Endothelial cell of umbilical vein (primary cell): ENCODE data around the gene SLC25A21. TPM values are rescaled to one million over a fixed set of nuclear protein-coding genes. Genes with fewer than 3 reads are reported as not detected.

Experiments used
- BruUV-seq: library from RNA; stranded (reverse); fragments of 400-500 nt; replicated peaks from 2 replicates; lab custom pipeline; 2021; lab: Mats Ljungman, UMichigan
- CTCF ChIA-PET: fragments of 300-600, 350-600 bp; sonication (Branson Sonifier 250); formaldehyde crosslinking; loops from one replicate; lab custom pipeline; 2021; ENCODE audit warnings: antibody characterized with exemption, inconsistent platforms; lab: Charles Lee
- POLR2A ChIA-PET: fragments of 300-600, 350-600 bp; sonication (Branson Sonifier 250); formaldehyde crosslinking; loops from one replicate; lab custom pipeline; 2021; ENCODE audit warnings: antibody characterized with exemption, inconsistent platforms; lab: Charles Lee
- DNase-seq: peaks from one replicate; pipeline ENCODE4 v3.0.0-alpha.2; 2011; ENCODE audit warnings: low read depth, low spot score
- FAIRE-seq: peaks from 2 replicates; lab custom pipeline; 2011; peaks lifted over from hg19 to GRCh38; lab: Jason Lieb, UNC
- H2AFZ ChIP-seq: 2 replicates; pipeline ENCODE4 v1.6.0; 2012; ENCODE audit warnings: low read depth, low read length, control low read depth, inconsistent platforms
- H3K27ac ChIP-seq: 2 replicates; pipeline ENCODE4 v1.5.1; 2011; ENCODE audit warnings: low read depth, mild to moderate bottlenecking, control low read depth, low read length, moderate library complexity; ENCODE audit not compliant: insufficient read depth
- H3K27me3 ChIP-seq, 2 experiments: 2 replicates each; pipeline versions ENCODE4 v1.6.0 to v1.6.1; 2011; ENCODE audit warnings: low read length in 2 of 2, mixed read lengths in 1 of 2; ENCODE audit not compliant: control insufficient read depth in 2 of 2, insufficient read depth in 2 of 2
- H3K36me3 ChIP-seq, 2 experiments: 2 replicates in 1 of 2; 3 replicates in 1 of 2; pipeline ENCODE4 v1.5.1; 2011; ENCODE audit warnings: low read length in 2 of 2, mild to moderate bottlenecking in 1 of 2, moderate library complexity in 1 of 2; ENCODE audit not compliant: control insufficient read depth in 2 of 2, insufficient read depth in 2 of 2; ENCODE audit errors: extremely low read depth in 1 of 2
- H3K4me1 ChIP-seq: 3 replicates; pipeline ENCODE4 v1.5.1; 2011; ENCODE audit warnings: mild to moderate bottlenecking, low read length; ENCODE audit not compliant: control insufficient read depth, insufficient read depth; ENCODE audit errors: extremely low read depth
- H3K4me2 ChIP-seq: 2 replicates; pipeline ENCODE4 v1.6.1; 2011; ENCODE audit warnings: low read length, control low read depth, mixed read lengths; ENCODE audit not compliant: insufficient read depth
- H3K4me3 ChIP-seq, 3 experiments: fragments of 200-600 bp in 1 of 3; sonication (generic), shearing (Covaris generic) in 1 of 3; replicated peaks in 1 of 3; 2 replicates each; pipeline ENCODE4 v1.5.1; 2011 to 2016; ENCODE audit warnings: control low read depth in 3 of 3, low read length in 3 of 3, mild to moderate bottlenecking in 2 of 3, inconsistent platforms in 1 of 3, low read depth in 1 of 3, moderate library complexity in 1 of 3; ENCODE audit not compliant: insufficient read depth in 1 of 3
- H3K79me2 ChIP-seq: 2 replicates; pipeline ENCODE4 v1.6.0; 2012; ENCODE audit warnings: low read length, inconsistent platforms; ENCODE audit not compliant: control insufficient read depth, insufficient read depth
- H3K9ac ChIP-seq: replicated peaks from 2 replicates; pipeline ENCODE3; 2011; ENCODE audit warnings: low read length, control low read depth; ENCODE audit not compliant: insufficient read depth; ENCODE audit errors: extremely low read depth
- H3K9me1 ChIP-seq: replicated peaks from 3 replicates; pipeline ENCODE4 v1.6.0; 2011; ENCODE audit warnings: mild to moderate bottlenecking, low read length; ENCODE audit not compliant: control insufficient read depth, insufficient read depth; ENCODE audit errors: extremely low read depth
- H3K9me3 ChIP-seq: replicated peaks from 2 replicates; pipeline ENCODE4 v1.5.1; 2012; ENCODE audit warnings: low read length, inconsistent platforms; ENCODE audit not compliant: control insufficient read depth, insufficient read depth
- H4K20me1 ChIP-seq: replicated peaks from 2 replicates; pipeline ENCODE3; 2011; ENCODE audit warnings: mild to moderate bottlenecking, low read length; ENCODE audit not compliant: control insufficient read depth, insufficient read depth; ENCODE audit errors: extremely low read depth
- EZH2 ChIP-seq: IDR thresholded peaks from 2 replicates; pipeline ENCODE4 v1.6.1; 2012; ENCODE audit warnings: borderline replicate concordance, low read depth, mild to moderate bottlenecking, moderate library complexity, low read length, inconsistent platforms; ENCODE audit not compliant: severe bottlenecking
- FOS ChIP-seq: IDR thresholded peaks from 2 replicates; pipeline ENCODE4 v1.6.1; 2011; ENCODE audit warnings: mild to moderate bottlenecking, low read length, moderate library complexity, borderline replicate concordance; ENCODE audit not compliant: insufficient read depth
- GATA2 ChIP-seq: IDR thresholded peaks from 2 replicates; pipeline ENCODE4 v1.7.0; 2011; ENCODE audit warnings: low read depth, mild to moderate bottlenecking, moderate library complexity, mixed read lengths, low read length; ENCODE audit not compliant: insufficient read length, insufficient read depth
- JUN ChIP-seq: IDR thresholded peaks from 2 replicates; pipeline ENCODE4 v1.6.1; 2011; ENCODE audit warnings: borderline replicate concordance, low read depth; ENCODE audit not compliant: insufficient read length, insufficient read depth
- MYC ChIP-seq: IDR thresholded peaks from one replicate; pipeline ENCODE4 v1.6.1; 2011; ENCODE audit warnings: mild to moderate bottlenecking, low read depth, low read length
- POLR2A ChIP-seq: IDR thresholded peaks from 2 replicates; pipeline ENCODE4 v1.6.1; 2012; ENCODE audit warnings: low read depth, mild to moderate bottlenecking, control low read depth, low read length
- POLR2AphosphoS5 ChIP-seq: IDR thresholded peaks from 2 replicates; pipeline ENCODE4 v1.6.1; 2012; ENCODE audit warnings: low read depth, mild to moderate bottlenecking, control low read depth, low read length, moderate library complexity; ENCODE audit not compliant: insufficient read depth
- dilution Hi-C: fragments of 300-500 bp; cut with MboI; formaldehyde crosslinking; loops from one replicate; pipeline ENCODE4 v1.15.0; 2019; ENCODE audit warnings: low sequenced_read_pairs; ENCODE audit not compliant: extremely low pct_ligation_motif_present
- intact Hi-C: fragments of 100-400 bp; cut with micrococcal nuclease; formaldehyde crosslinking; loops from one replicate; pipeline ENCODE4 v1.10.0; 2022
- polyA plus RNA-seq, 4 experiments: library from polyadenylated mRNA; depleted of rRNA in 3 of 4; stranded (reverse) in 3 of 4; unstranded in 1 of 4; fragments of >200 nt; gene quantifications; 2 replicates each; pipeline versions ENCODE4 v1.2.1 to v1.2.3, GENCODE V29; 2011 to 2012; ENCODE audit warnings: missing spikeins in 1 of 4
- total RNA-seq: library from RNA; stranded (reverse); gene quantifications from 2 replicates; pipeline ENCODE4 v1.2.3, GENCODE V29; 2021
- TF ChIP-seq, protein P1 (sequence below), 2 donors: IDR thresholded peaks; 1 replicate in 1 of 2; 2 replicates in 1 of 2; pipeline ENCODE4 v1.5.1; 2011; ENCODE audit warnings: low read length in 2 of 2, mild to moderate bottlenecking in 2 of 2, moderate library complexity in 2 of 2, control low read depth in 1 of 2, inconsistent platforms in 1 of 2, low read depth in 1 of 2; ENCODE audit not compliant: insufficient read depth in 1 of 2; ENCODE audit errors: extremely low read depth in 1 of 2
- TF ChIP-seq, protein P2 (sequence below): IDR thresholded peaks from 2 replicates; pipeline ENCODE4 v1.6.1; 2011; ENCODE audit not compliant: insufficient read depth, insufficient read length

SLC25A21 gene
- total and polyA plus RNA-seq, 2 donors (not counting 3 experiments of a cell fraction or from before 2014, with no cell fraction given), result 0.98 to 1.4 TPM

DNA sequence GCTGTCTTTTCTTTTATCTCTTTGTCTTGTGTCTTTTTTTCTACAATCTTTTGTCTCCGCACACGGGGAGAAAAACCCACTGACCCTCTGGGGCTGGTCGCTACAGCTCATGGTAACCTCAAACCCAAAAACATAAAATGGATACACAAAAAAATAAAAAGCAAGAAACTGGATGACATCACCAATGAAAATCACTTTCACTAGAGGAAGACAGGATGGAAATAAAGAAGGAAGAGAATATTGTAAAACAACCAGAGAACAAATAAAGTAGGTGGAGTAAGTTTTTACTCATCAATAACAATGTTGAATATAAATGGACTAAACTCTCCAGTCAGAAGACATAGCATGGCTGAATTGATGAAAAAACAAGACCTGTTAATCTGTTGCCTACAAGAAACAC is 42.9 kb upstream of the SLC25A21 start:
- Histone ChIP-seq H4K20me1 (no peaks in the 10 kb centered on the region), H3K27me3 (no peaks in the 10 kb centered on the region), H3K9ac (no peak overlapping the region), H3K27ac (no peak overlapping the region), H3K9me3 (no peaks in the 10 kb centered on the region), H3K4me2 (no peak overlapping the region), H3K4me1 (peaks cover 33% of the 10 kb centered on the region), H2AFZ (no peak overlapping the region), H3K36me3 (no peaks in the 10 kb centered on the region), H3K9me1 (no peaks in the 10 kb centered on the region), H3K79me2 (peaks cover 38% of the 10 kb centered on the region), H3K4me3 (no peak overlapping the region)
- intact Hi-C loops, result no loop called here
- DNase-seq (no peak), FAIRE-seq (no peak)
- ChIA-PET POLR2A (no interaction called here), CTCF (interaction anchor here (8.5 kb wide), 1 partner anchor 16 kb away, joined by 56 read pairs; no protein-coding TSS in a partner anchor)
- BruUV-seq, result no TSS peak
- no peak for TF ChIP-seq MYC
- TF ChIP-seq, protein P1, sequence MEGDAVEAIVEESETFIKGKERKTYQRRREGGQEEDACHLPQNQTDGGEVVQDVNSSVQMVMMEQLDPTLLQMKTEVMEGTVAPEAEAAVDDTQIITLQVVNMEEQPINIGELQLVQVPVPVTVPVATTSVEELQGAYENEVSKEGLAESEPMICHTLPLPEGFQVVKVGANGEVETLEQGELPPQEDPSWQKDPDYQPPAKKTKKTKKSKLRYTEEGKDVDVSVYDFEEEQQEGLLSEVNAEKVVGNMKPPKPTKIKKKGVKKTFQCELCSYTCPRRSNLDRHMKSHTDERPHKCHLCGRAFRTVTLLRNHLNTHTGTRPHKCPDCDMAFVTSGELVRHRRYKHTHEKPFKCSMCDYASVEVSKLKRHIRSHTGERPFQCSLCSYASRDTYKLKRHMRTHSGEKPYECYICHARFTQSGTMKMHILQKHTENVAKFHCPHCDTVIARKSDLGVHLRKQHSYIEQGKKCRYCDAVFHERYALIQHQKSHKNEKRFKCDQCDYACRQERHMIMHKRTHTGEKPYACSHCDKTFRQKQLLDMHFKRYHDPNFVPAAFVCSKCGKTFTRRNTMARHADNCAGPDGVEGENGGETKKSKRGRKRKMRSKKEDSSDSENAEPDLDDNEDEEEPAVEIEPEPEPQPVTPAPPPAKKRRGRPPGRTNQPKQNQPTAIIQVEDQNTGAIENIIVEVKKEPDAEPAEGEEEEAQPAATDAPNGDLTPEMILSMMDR (IDR thresholded peaks at IDR 0.05; ENCODE audit: extremely low read depth in 1 of 2, insufficient read depth in 1 of 2, low read depth in 1 of 2, low read length in 2 of 2), result no peak
- TF ChIP-seq FOS, result no peak
- TF ChIP-seq EZH2, result no peak
- no peak for TF ChIP-seq JUN
- no peak for TF ChIP-seq GATA2
- TF ChIP-seq POLR2AphosphoS5, result no peak
- TF ChIP-seq, protein P2, sequence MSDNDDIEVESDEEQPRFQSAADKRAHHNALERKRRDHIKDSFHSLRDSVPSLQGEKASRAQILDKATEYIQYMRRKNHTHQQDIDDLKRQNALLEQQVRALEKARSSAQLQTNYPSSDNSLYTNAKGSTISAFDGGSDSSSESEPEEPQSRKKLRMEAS, result no peak
- no peak for TF ChIP-seq POLR2A
- dilution Hi-C loops, result no loop called here
